CD14-positive monocyte (primary cell): Measurements from ENCODE around the gene FIP1L1. TPM values are rescaled to one million over a fixed set of nuclear protein-coding genes. Genes with fewer than 3 reads are reported as not detected.

ENCODE experiments used
- DNase-seq, 3 donors: peaks; one replicate each; pipeline ENCODE4 v3.0.0-alpha.2; 2011 to 2022
- H2AFZ ChIP-seq: 2 replicates; pipeline ENCODE4 v1.6.0; 2012; ENCODE audit warnings: mild to moderate bottlenecking, low read depth, low read length, inconsistent platforms; ENCODE audit not compliant: insufficient read depth, poor library complexity, severe bottlenecking
- H3K27ac ChIP-seq, 2 donors: 1 replicate in 1 of 2; 2 replicates in 1 of 2; pipeline ENCODE4 v1.5.1; 2012 to 2013; ENCODE audit warnings: low read length in 2 of 2, control low read depth in 1 of 2, inconsistent platforms in 1 of 2, low read depth in 1 of 2, mild to moderate bottlenecking in 1 of 2
- H3K27me3 ChIP-seq, 2 donors: one replicate each; pipeline versions ENCODE4 v1.6.0 to v1.6.1; 2011 to 2013; ENCODE audit warnings: low read length in 2 of 2; ENCODE audit not compliant: control insufficient read depth in 2 of 2, insufficient read depth in 2 of 2
- H3K36me3 ChIP-seq, 2 donors: replicated peaks in 1 of 2; 1 replicate in 1 of 2; 2 replicates in 1 of 2; pipeline versions ENCODE4 v1.5.1 to v1.6.1; 2012 to 2013; ENCODE audit warnings: low read length in 2 of 2, control low read depth in 1 of 2, inconsistent platforms in 1 of 2, mild to moderate bottlenecking in 1 of 2; ENCODE audit not compliant: insufficient read depth in 2 of 2, control insufficient read depth in 1 of 2
- H3K4me1 ChIP-seq, 2 donors: 1 replicate in 1 of 2; 2 replicates in 1 of 2; pipeline versions ENCODE4 v1.5.1 to v1.6.1; 2012 to 2013; ENCODE audit warnings: low read length in 2 of 2, control low read depth in 1 of 2, inconsistent platforms in 1 of 2, mild to moderate bottlenecking in 1 of 2, moderate library complexity in 1 of 2; ENCODE audit not compliant: insufficient read depth in 2 of 2, control insufficient read depth in 1 of 2
- H3K4me2 ChIP-seq: replicated peaks from 2 replicates; pipeline ENCODE3; 2012; ENCODE audit warnings: low read length, moderate library complexity, mild to moderate bottlenecking; ENCODE audit not compliant: poor library complexity, severe bottlenecking; ENCODE audit errors: extremely low read depth
- H3K4me3 ChIP-seq, 3 experiments: fragments of 200-600 bp in 1 of 3; sonication (generic) in 1 of 3; replicated peaks in 1 of 3; 1 replicate in 2 of 3; 2 replicates in 1 of 3; pipeline ENCODE4 v1.5.1; 2011 to 2013; ENCODE audit warnings: low read length in 3 of 3, mild to moderate bottlenecking in 3 of 3, control low read depth in 2 of 3, low read depth in 2 of 3, inconsistent platforms in 1 of 3, moderate library complexity in 1 of 3
- H3K79me2 ChIP-seq: 2 replicates; pipeline ENCODE4 v1.6.0; 2012; ENCODE audit warnings: mild to moderate bottlenecking, control low read depth, inconsistent platforms, low read length, moderate library complexity; ENCODE audit not compliant: insufficient read depth
- H3K9ac ChIP-seq: 2 replicates; pipeline ENCODE4 v1.6.0; 2017; ENCODE audit warnings: low read length, mild to moderate bottlenecking; ENCODE audit not compliant: insufficient read depth, poor library complexity, severe bottlenecking
- H3K9me3 ChIP-seq, 2 donors: replicated peaks in 1 of 2; 1 replicate in 1 of 2; 2 replicates in 1 of 2; pipeline versions ENCODE4 v1.5.1 to v1.6.1; 2012 to 2013; ENCODE audit warnings: low read length in 2 of 2, control low read depth in 1 of 2; ENCODE audit not compliant: control insufficient read depth in 1 of 2, insufficient read depth in 1 of 2
- H4K20me1 ChIP-seq: 2 replicates; pipeline ENCODE4 v1.6.0; 2012; ENCODE audit warnings: mild to moderate bottlenecking, low read length, control low read depth, moderate library complexity; ENCODE audit not compliant: insufficient read depth
- H3K27ac Mint-ChIP-seq, 7 donors: one replicate each; pipeline ENCODE4 v1.8.0; 2020; ENCODE audit warnings: mild to moderate bottlenecking in 7 of 7, mixed read lengths in 7 of 7, moderate library complexity in 6 of 7, inconsistent platforms in 2 of 7
- H3K27me3 Mint-ChIP-seq, 3 donors: one replicate each; pipeline ENCODE4 v1.8.0; 2021 to 2022; ENCODE audit warnings: low read depth in 3 of 3, mild to moderate bottlenecking in 3 of 3, mixed read lengths in 3 of 3, moderate library complexity in 3 of 3, inconsistent platforms in 1 of 3
- H3K36me3 Mint-ChIP-seq, 2 donors: one replicate each; pipeline ENCODE4 v1.8.0; 2020; ENCODE audit warnings: mixed read lengths in 2 of 2, inconsistent platforms in 1 of 2, mild to moderate bottlenecking in 1 of 2
- H3K4me1 Mint-ChIP-seq: one replicate; pipeline ENCODE4 v1.8.0; 2020; ENCODE audit warnings: mild to moderate bottlenecking, mixed read lengths
- H3K4me3 Mint-ChIP-seq, 2 donors: one replicate each; pipeline ENCODE4 v1.8.0; 2020; ENCODE audit warnings: mild to moderate bottlenecking in 2 of 2, mixed read lengths in 2 of 2, moderate library complexity in 1 of 2
- H3K9me3 Mint-ChIP-seq, 7 donors: one replicate each; pipeline ENCODE4 v1.8.0; 2020 to 2022; ENCODE audit warnings: mixed read lengths in 7 of 7, mild to moderate bottlenecking in 6 of 7, moderate library complexity in 6 of 7, inconsistent platforms in 2 of 7
- CTCF ChIP-seq: fragments of 200-600 bp; IDR thresholded peaks from one replicate; pipeline ENCODE4 v1.8.0; 2022; ENCODE audit warnings: antibody characterized with exemption, mild to moderate bottlenecking
- WGBS: methylation state at CpG from one replicate; pipeline ENCODE4 v1.1.5; 2013; ENCODE audit warnings: missing lambda C conversion rate; ENCODE audit not compliant: insufficient coverage; 5-methylcytosine and 5-hydroxymethylcytosine counted together
- intact Hi-C, 2 donors: fragments of 100-400 bp; cut with micrococcal nuclease; formaldehyde crosslinking; loops; one replicate each; pipeline versions ENCODE4 v1.15.0 to v1.15.1; 2023
- polyA plus RNA-seq, 3 donors: library from polyadenylated mRNA; depleted of rRNA in 1 of 3; unstranded in 2 of 3; stranded (reverse) in 1 of 3; fragments of 300-500 nt in 2 of 3; fragments of >200 nt in 1 of 3; fragmentation: Illumina TruSeq in 2 of 3; gene quantifications; 1 replicate in 2 of 3; 2 replicates in 1 of 3; pipeline ENCODE4 v1.2.3, GENCODE V29; 2012 to 2021

Gene FIP1L1
- polyA plus RNA-seq, 3 donors, result 14.5 to 36.9 (median 25.4) TPM

- H3K9me3 ChIP-seq, result no peaks in the 10 kb centered on the region
- no peak overlapping the region for H3K4me2 ChIP-seq
- no peak overlapping the region for H3K27ac ChIP-seq
- peaks cover 2 to 4% (median 2%) of the 10 kb centered on the region in 3 donors for H3K27me3 Mint-ChIP-seq
- no peak overlapping the region for H2AFZ ChIP-seq
- H3K4me3 ChIP-seq, result no peak overlapping the region
- intact Hi-C loops, result no loop called here
- H3K9me3 Mint-ChIP-seq, result peaks cover 0 to 3% (median 2%) of the 10 kb centered on the region in 7 donors
- no CpG with 5 or more reads among the region's 1 CpG for WGBS
- no peak overlapping the region for H3K27ac Mint-ChIP-seq
- no peaks in the 10 kb centered on the region for H3K79me2 ChIP-seq
- no peak overlapping the region for H3K4me3 Mint-ChIP-seq
- H3K27me3 ChIP-seq, result no peaks in the 10 kb centered on the region
- H3K36me3 ChIP-seq, result no peaks in the 10 kb centered on the region
- no peaks in the 10 kb centered on the region for H3K4me1 Mint-ChIP-seq
- no peaks in the 10 kb centered on the region for H3K36me3 Mint-ChIP-seq
- TF ChIP-seq CTCF, result no peak
- H4K20me1 ChIP-seq, result no peaks in the 10 kb centered on the region
- no peaks in the 10 kb centered on the region for H3K4me1 ChIP-seq
- H3K9ac ChIP-seq, result no peak overlapping the region
- DNase-seq, result no peak
Measured at GRCh38 chr4:53508446-53508845, 131.0 kb downstream of the FIP1L1 start.

DNA sequence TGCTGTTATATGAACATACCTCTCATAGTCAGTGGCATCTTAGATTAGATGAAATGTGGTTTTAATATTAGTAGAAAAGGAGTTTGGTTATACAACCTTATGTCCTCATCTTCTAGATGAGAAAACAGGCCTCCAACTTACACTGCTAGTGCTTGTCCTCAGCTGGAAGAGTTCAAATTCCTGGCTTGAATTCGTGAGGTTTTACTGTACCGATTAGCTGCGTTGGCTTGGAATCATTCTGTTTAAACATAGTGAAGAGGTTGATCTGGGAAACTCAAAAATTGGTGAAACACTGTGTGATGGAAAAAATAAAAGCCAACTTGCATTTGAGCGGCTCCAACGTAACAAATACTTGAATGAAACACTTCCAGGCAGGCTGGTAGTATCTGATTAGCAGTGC lies 132.9 kb downstream of the FIP1L1 start:
- Histone ChIP-seq H3K27me3 (no peaks in the 10 kb centered on the region), H3K9ac (no peak overlapping the region), H3K4me1 (no peaks in the 10 kb centered on the region), H3K27ac (no peak overlapping the region), H3K4me3 (no peak overlapping the region), H3K79me2 (no peaks in the 10 kb centered on the region), H4K20me1 (no peaks in the 10 kb centered on the region), H3K4me2 (no peak overlapping the region), H3K9me3 (no peaks in the 10 kb centered on the region), H3K36me3 (no peaks in the 10 kb centered on the region), H2AFZ (no peak overlapping the region)
- Mint-ChIP-seq H3K27ac (no peak overlapping the region), H3K4me1 (no peaks in the 10 kb centered on the region), H3K9me3 (peaks cover 0 to 3% (median 3%) of the 10 kb centered on the region in 7 donors), H3K27me3 (peaks cover 0 to 4% (median 4%) of the 10 kb centered on the region in 3 donors), H3K4me3 (no peak overlapping the region), H3K36me3 (no peaks in the 10 kb centered on the region)
- WGBS, result 40% methylated on average over 2 of the region's 5 CpGs
- no peak for DNase-seq
- intact Hi-C loops, result no loop called here
- no peak for TF ChIP-seq CTCF

Other genes with a start within 250 kb of the FIP1L1 start
- gene SCFD2, start 11.6 kb upstream of the FIP1L1 start, polyA plus RNA-seq, result 1 to 10 TPM; 5.4 to 9.4 (median 6.7) TPM
- under 1 TPM in 2 of 3 donors, not detected in 1; 0.09 to 0.13 TPM for gene LNX1, start 213.8 kb downstream of the FIP1L1 start, polyA plus RNA-seq